ENCODE measurements around the gene GNB3.

Gene GNB3

GRCh38 chr12:6840761-6841515 is at the start of gene GNB3:
GNB3 (plus strand) TSS chr12:6840925; CDS start chr12:6841288, 363 bp downstream.
- TF ChIP-seq, protein P1, sequence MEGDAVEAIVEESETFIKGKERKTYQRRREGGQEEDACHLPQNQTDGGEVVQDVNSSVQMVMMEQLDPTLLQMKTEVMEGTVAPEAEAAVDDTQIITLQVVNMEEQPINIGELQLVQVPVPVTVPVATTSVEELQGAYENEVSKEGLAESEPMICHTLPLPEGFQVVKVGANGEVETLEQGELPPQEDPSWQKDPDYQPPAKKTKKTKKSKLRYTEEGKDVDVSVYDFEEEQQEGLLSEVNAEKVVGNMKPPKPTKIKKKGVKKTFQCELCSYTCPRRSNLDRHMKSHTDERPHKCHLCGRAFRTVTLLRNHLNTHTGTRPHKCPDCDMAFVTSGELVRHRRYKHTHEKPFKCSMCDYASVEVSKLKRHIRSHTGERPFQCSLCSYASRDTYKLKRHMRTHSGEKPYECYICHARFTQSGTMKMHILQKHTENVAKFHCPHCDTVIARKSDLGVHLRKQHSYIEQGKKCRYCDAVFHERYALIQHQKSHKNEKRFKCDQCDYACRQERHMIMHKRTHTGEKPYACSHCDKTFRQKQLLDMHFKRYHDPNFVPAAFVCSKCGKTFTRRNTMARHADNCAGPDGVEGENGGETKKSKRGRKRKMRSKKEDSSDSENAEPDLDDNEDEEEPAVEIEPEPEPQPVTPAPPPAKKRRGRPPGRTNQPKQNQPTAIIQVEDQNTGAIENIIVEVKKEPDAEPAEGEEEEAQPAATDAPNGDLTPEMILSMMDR (IDR thresholded peaks at IDR 0.05; ENCODE audit: insufficient read depth, missing control alignments) = no peak
- DNase-seq (ENCODE audit: insufficient read length, low spot score) = no peak
- no peak for FAIRE-seq

DNA sequence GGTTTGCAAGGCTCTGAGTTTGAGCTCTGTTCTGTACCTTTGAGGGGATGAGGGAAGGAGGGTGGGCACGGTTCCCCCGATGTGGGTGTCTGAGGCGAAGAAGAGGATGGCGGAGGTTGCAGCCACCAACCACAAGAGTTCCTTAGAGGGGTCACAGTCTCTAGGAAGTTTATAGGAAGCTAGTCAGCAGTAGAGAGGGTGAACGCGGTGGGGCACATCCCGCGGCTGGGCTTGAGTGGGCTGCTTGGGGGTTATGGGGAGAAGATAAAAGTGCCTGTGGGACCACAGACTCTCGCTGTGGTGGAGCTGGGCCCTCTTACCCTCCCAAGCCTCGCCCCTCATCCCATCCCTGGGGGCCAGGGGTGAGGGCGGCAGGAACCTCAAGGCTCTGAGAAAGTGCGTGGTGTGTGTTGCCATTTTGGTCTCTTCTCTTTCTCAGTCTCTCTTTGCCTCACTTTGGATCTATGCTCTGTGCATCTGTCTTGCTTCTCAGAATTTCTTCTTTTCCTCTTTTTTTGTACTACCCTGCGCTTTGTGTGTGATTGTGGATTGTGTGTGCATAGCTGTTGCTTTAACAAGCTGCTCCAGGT is 48.7 kb upstream of the GNB3 start:
- DNase-seq (ENCODE audit: insufficient read length, low spot score) (no peak), FAIRE-seq (no peak)
- TF ChIP-seq, protein P1 (IDR thresholded peaks at IDR 0.05; ENCODE audit: insufficient read depth, missing control alignments) = no peak

GRCh38 chr12:6792522-6793201 is 48.1 kb upstream of the GNB3 start:
- DNase-seq (ENCODE audit: insufficient read length, low spot score) = no peak
- no peak for FAIRE-seq
- TF ChIP-seq, protein P1 (IDR thresholded peaks at IDR 0.05; ENCODE audit: insufficient read depth, missing control alignments) = no peak

GRCh38 chr12:6795088-6795487 is 45.6 kb upstream of the GNB3 start:
- TF ChIP-seq, protein P1 (IDR thresholded peaks at IDR 0.05; ENCODE audit: insufficient read depth, missing control alignments) = no peak
- DNase-seq (ENCODE audit: insufficient read length, low spot score) (no peak), FAIRE-seq (no peak)

- FAIRE-seq (no peak), DNase-seq (ENCODE audit: insufficient read length, low spot score) (no peak)
- TF ChIP-seq, protein P1 (IDR thresholded peaks at IDR 0.05; ENCODE audit: insufficient read depth, missing control alignments) = no peak
Observed at GRCh38 chr12:6796576-6796975, 44.1 kb upstream of the GNB3 start.

DNA sequence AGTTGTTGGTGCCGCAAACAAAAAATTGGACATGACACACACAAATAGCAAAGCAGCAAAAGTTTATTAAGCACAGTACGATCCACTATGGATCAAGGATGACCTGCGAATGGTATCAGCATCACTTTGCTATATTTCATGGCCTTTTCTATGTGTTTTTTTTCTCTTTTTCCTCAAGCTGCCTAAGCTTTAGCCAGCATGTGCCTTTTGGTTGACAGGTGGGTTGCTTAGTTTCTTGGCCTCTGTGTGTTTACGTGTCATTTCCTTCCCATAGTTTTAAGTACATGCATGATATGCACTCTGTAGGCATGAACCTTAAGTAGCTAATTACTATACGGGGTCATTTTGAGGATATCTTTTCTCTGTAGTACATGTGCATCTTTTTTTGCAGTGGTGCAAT is 41.6 kb upstream of the GNB3 start:
- DNase-seq (ENCODE audit: insufficient read length, low spot score) (no peak), FAIRE-seq (no peak)
- TF ChIP-seq, protein P1 (IDR thresholded peaks at IDR 0.05; ENCODE audit: insufficient read depth, missing control alignments) = no peak

Measured in D721Med (cell line).